ENCODE results near the gene KLRD1.

- TF ChIP-seq SUZ12 (IDR thresholded peaks at IDR 0.05; ENCODE audit: extremely low read depth, insufficient read depth, insufficient read length) (no peak), ZNF274 (IDR thresholded peaks at IDR 0.05; ENCODE audit: low read depth, low read length) (no peak), YY1 (IDR thresholded peaks at IDR 0.05; ENCODE audit: insufficient read depth, insufficient read length) (no peak)
Measured at GRCh38 chr12:10358969-10359368, 51.3 kb downstream of the KLRD1 start.

Data from NT2/D1 (cell line).